Measurements from ENCODE around the gene CYP4V2.
"Not testable (repeated sequence)": the region's sequence is repeated elsewhere in the genome, so short reads cannot be mapped to it uniquely, and the experiment has no call there.

Gene CYP4V2

DNA sequence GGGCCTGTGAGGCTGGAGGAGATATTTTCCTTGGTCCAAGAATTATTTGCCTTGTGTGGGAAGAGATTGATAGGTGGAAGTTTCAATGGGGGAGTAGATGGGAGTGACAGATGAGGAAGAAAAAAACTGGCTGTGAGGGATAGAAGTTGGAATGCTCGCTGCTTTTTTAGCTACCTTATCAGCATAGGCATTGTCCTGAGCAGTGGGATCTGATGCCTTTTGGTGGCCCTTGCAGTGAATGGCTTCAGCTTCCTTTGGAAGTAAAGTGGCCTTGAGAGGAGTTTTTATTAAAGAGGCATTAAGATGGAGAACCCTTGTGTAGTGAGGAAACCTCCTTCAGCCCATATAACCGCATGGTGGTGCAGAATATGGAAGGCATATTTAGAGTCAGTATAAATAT is 52.0 kb downstream of the CYP4V2 start:
- Histone ChIP-seq H3K14ac (ENCODE audit: low read length in 2 of 2) (no peak overlapping the region), H3K23ac (ENCODE audit: low read length in 2 of 2) (no peak overlapping the region), H2BK12ac (ENCODE audit: low read length in 2 of 2) (no peak overlapping the region), H3K27ac (ENCODE audit: low read length, poor library complexity, severe bottlenecking) (no peak overlapping the region), H3K4ac (ENCODE audit: low read depth in 1 of 2, low read length in 2 of 2) (no peak overlapping the region), H3K4me1 (ENCODE audit: control insufficient read depth, insufficient read depth, low read depth, low read length) (no peaks in the 10 kb centered on the region), H3K27me3 (ENCODE audit: control insufficient read depth in 1 of 2, insufficient read depth in 1 of 2, low read length in 2 of 2) (no peaks in the 10 kb centered on the region), H3K18ac (ENCODE audit: low read depth in 1 of 2, low read length in 2 of 2) (no peak overlapping the region), H2BK5ac (ENCODE audit: low read depth, low read length, poor library complexity, severe bottlenecking) (no peak overlapping the region), H4K8ac (ENCODE audit: low read length) (no peak overlapping the region), H3K79me1 (replicated peaks; ENCODE audit: low read length, poor library complexity, severe bottlenecking) (no peaks in the 10 kb centered on the region), H3K9ac (ENCODE audit: low read length) (no peak overlapping the region), H3K36me3 (ENCODE audit: control insufficient read depth in 1 of 2, insufficient read depth in 2 of 2, low read depth in 1 of 2, low read length in 2 of 2) (no peaks in the 10 kb centered on the region), H2AFZ (ENCODE audit: low read depth, low read length) (no peak overlapping the region), H3K4me2 (ENCODE audit: low read length, poor library complexity, severe bottlenecking) (no peak overlapping the region), H2BK120ac (ENCODE audit: low read depth, low read length) (no peak overlapping the region), H4K91ac (ENCODE audit: low read length) (no peak overlapping the region), H3K4me3 (ENCODE audit: insufficient read depth in 1 of 2, low read depth in 1 of 2, low read length in 2 of 2) (no peak overlapping the region), H2AK5ac (ENCODE audit: low read length, severe bottlenecking) (no peak overlapping the region), H2BK15ac (ENCODE audit: low read depth, poor library complexity, severe bottlenecking) (no peak overlapping the region), H3K9me3 (ENCODE audit: control insufficient read depth, low read length) (no peaks in the 10 kb centered on the region)
- WGBS: 49% methylated on average over 2 of the region's 2 CpGs
- no peak for DNase-seq

DNA sequence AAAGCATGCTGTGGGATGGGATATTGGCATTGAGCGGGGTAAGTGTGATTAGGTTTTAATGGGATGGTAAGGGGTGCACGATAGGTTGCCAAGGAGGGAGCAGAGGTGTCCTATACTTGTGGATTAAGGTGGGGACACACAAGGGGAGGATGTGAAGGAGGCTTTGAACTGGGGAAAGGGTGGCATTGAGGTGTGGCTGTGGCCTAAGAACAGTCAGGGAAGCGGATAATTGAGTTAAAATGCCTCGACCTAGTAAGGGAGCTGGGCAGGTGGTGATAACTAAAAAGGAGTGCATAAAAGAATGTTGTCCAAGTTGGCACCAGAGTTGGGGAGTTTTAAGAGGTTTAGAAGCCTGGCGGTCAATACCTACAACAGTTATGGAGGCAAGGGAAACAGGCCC is 53.5 kb downstream of the CYP4V2 start:
- Histone ChIP-seq H3K27me3 (ENCODE audit: control insufficient read depth in 1 of 2, insufficient read depth in 1 of 2, low read length in 2 of 2) (no peaks in the 10 kb centered on the region), H2AFZ (ENCODE audit: low read depth, low read length) (no peak overlapping the region), H3K4ac (ENCODE audit: low read depth in 1 of 2, low read length in 2 of 2) (no peak overlapping the region), H3K9ac (ENCODE audit: low read length) (no peak overlapping the region), H3K4me1 (ENCODE audit: control insufficient read depth, insufficient read depth, low read depth, low read length) (no peaks in the 10 kb centered on the region), H2BK15ac (ENCODE audit: low read depth, poor library complexity, severe bottlenecking) (no peak overlapping the region), H3K18ac (ENCODE audit: low read depth in 1 of 2, low read length in 2 of 2) (no peak overlapping the region), H4K8ac (ENCODE audit: low read length) (no peak overlapping the region), H3K23ac (ENCODE audit: low read length in 2 of 2) (no peak overlapping the region), H3K27ac (ENCODE audit: low read length, poor library complexity, severe bottlenecking) (no peak overlapping the region), H2BK12ac (ENCODE audit: low read length in 2 of 2) (no peak overlapping the region), H2AK5ac (ENCODE audit: low read length, severe bottlenecking) (no peak overlapping the region), H3K14ac (ENCODE audit: low read length in 2 of 2) (no peak overlapping the region), H4K91ac (ENCODE audit: low read length) (no peak overlapping the region), H3K9me3 (ENCODE audit: control insufficient read depth, low read length) (no peaks in the 10 kb centered on the region), H2BK5ac (ENCODE audit: low read depth, low read length, poor library complexity, severe bottlenecking) (no peak overlapping the region), H3K36me3 (ENCODE audit: control insufficient read depth in 1 of 2, insufficient read depth in 2 of 2, low read depth in 1 of 2, low read length in 2 of 2) (no peaks in the 10 kb centered on the region), H3K4me3 (ENCODE audit: insufficient read depth in 1 of 2, low read depth in 1 of 2, low read length in 2 of 2) (no peak overlapping the region), H3K79me1 (replicated peaks; ENCODE audit: low read length, poor library complexity, severe bottlenecking) (no peaks in the 10 kb centered on the region), H2BK120ac (ENCODE audit: low read depth, low read length) (no peak overlapping the region), H3K4me2 (ENCODE audit: low read length, poor library complexity, severe bottlenecking) (no peak overlapping the region)
- 70% methylated on average over 5 of the region's 5 CpGs for WGBS
- DNase-seq: no peak

- H3K4me1 ChIP-seq (ENCODE audit: control insufficient read depth, insufficient read depth, low read depth, low read length); DNase-seq; H2BK120ac ChIP-seq (ENCODE audit: low read depth, low read length); H3K9me3 ChIP-seq (ENCODE audit: control insufficient read depth, low read length); H2BK15ac ChIP-seq (ENCODE audit: low read depth, poor library complexity, severe bottlenecking); H2BK12ac ChIP-seq (ENCODE audit: low read length in 2 of 2); H3K36me3 ChIP-seq (ENCODE audit: control insufficient read depth in 1 of 2, insufficient read depth in 2 of 2, low read depth in 1 of 2, low read length in 2 of 2); H4K91ac ChIP-seq (ENCODE audit: low read length); H3K18ac ChIP-seq (ENCODE audit: low read depth in 1 of 2, low read length in 2 of 2); H3K4me3 ChIP-seq (ENCODE audit: insufficient read depth in 1 of 2, low read depth in 1 of 2, low read length in 2 of 2); H2AFZ ChIP-seq (ENCODE audit: low read depth, low read length); H3K27ac ChIP-seq (ENCODE audit: low read length, poor library complexity, severe bottlenecking); H4K8ac ChIP-seq (ENCODE audit: low read length); H3K79me1 ChIP-seq (replicated peaks; ENCODE audit: low read length, poor library complexity, severe bottlenecking); H2AK5ac ChIP-seq (ENCODE audit: low read length, severe bottlenecking); H3K27me3 ChIP-seq (ENCODE audit: control insufficient read depth in 1 of 2, insufficient read depth in 1 of 2, low read length in 2 of 2); H3K23ac ChIP-seq (ENCODE audit: low read length in 2 of 2); H3K14ac ChIP-seq (ENCODE audit: low read length in 2 of 2); H2BK5ac ChIP-seq (ENCODE audit: low read depth, low read length, poor library complexity, severe bottlenecking); H3K4ac ChIP-seq (ENCODE audit: low read depth in 1 of 2, low read length in 2 of 2); H3K4me2 ChIP-seq (ENCODE audit: low read length, poor library complexity, severe bottlenecking); H3K9ac ChIP-seq (ENCODE audit: low read length): not testable (repeated sequence)
- WGBS: 52% methylated on average over 6 of the region's 9 CpGs
Measured at GRCh38 chr4:186247062-186247752, 55.8 kb downstream of the CYP4V2 start.

DNA sequence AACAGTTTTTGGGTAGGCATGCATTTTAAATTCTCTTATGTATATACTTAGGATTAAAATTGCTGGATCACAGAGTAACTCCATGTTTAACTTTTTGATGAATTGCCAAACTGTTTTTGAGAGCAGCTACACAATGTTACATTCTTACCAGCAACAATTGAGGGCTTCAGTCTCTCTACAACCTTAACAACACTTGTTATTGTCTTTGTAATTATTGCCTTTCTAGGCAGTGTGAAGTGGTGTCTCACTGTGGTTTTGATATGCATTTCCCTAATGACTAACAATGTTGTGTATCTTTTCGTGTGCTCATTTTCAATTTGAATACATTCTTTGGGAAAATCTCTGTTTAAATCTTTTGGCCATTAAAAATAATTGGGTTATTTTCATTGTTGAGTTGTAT is 57.3 kb downstream of the CYP4V2 start:
- no peak for DNase-seq
- Histone ChIP-seq H2BK5ac (ENCODE audit: low read depth, low read length, poor library complexity, severe bottlenecking) (no peak overlapping the region), H3K4ac (ENCODE audit: low read depth in 1 of 2, low read length in 2 of 2) (no peak overlapping the region), H3K27ac (ENCODE audit: low read length, poor library complexity, severe bottlenecking) (no peak overlapping the region), H3K79me1 (replicated peaks; ENCODE audit: low read length, poor library complexity, severe bottlenecking) (no peaks in the 10 kb centered on the region), H3K27me3 (ENCODE audit: control insufficient read depth in 1 of 2, insufficient read depth in 1 of 2, low read length in 2 of 2) (no peaks in the 10 kb centered on the region), H3K9ac (ENCODE audit: low read length) (no peak overlapping the region), H2BK15ac (ENCODE audit: low read depth, poor library complexity, severe bottlenecking) (no peak overlapping the region), H3K9me3 (ENCODE audit: control insufficient read depth, low read length) (no peaks in the 10 kb centered on the region), H4K8ac (ENCODE audit: low read length) (no peak overlapping the region), H3K36me3 (ENCODE audit: control insufficient read depth in 1 of 2, insufficient read depth in 2 of 2, low read depth in 1 of 2, low read length in 2 of 2) (no peaks in the 10 kb centered on the region), H3K4me3 (ENCODE audit: insufficient read depth in 1 of 2, low read depth in 1 of 2, low read length in 2 of 2) (no peak overlapping the region), H3K23ac (ENCODE audit: low read length in 2 of 2) (no peak overlapping the region), H2AK5ac (ENCODE audit: low read length, severe bottlenecking) (no peak overlapping the region), H3K18ac (ENCODE audit: low read depth in 1 of 2, low read length in 2 of 2) (no peak overlapping the region), H2BK120ac (ENCODE audit: low read depth, low read length) (no peak overlapping the region), H3K4me2 (ENCODE audit: low read length, poor library complexity, severe bottlenecking) (no peak overlapping the region), H3K14ac (ENCODE audit: low read length in 2 of 2) (no peak overlapping the region), H3K4me1 (ENCODE audit: control insufficient read depth, insufficient read depth, low read depth, low read length) (no peaks in the 10 kb centered on the region), H4K91ac (ENCODE audit: low read length) (no peak overlapping the region), H2BK12ac (ENCODE audit: low read length in 2 of 2) (no peak overlapping the region), H2AFZ (ENCODE audit: low read depth, low read length) (no peak overlapping the region)
- WGBS: no CpG with 5 or more reads among the region's 1 CpG
